Measurements from ENCODE around the gene UGCG. TPM values are rescaled to one million over a fixed set of nuclear protein-coding genes. Genes with fewer than 3 reads are reported as not detected.

UGCG gene
- total RNA-seq, 1 donor = 70.9 TPM

- H3K4me3 ChIP-seq (ENCODE audit: low read depth, low read length) = no peak overlapping the region
- no peak for TF ChIP-seq CTCF (IDR thresholded peaks at IDR 0.05; ENCODE audit: insufficient read depth, low read length)
- no peak for DNase-seq (ENCODE audit: low read depth)
Observed at GRCh38 chr9:111948951-111949350, 52.3 kb downstream of the UGCG start.

- no peak overlapping the region for H3K4me3 ChIP-seq (ENCODE audit: low read depth, low read length)
- TF ChIP-seq CTCF (IDR thresholded peaks at IDR 0.05; ENCODE audit: insufficient read depth, low read length) = no peak
- peak; percentile 61 for DNase-seq (ENCODE audit: low read depth)
Observed at GRCh38 chr9:111949919-111950318, 53.3 kb downstream of the UGCG start.

- no peak for TF ChIP-seq CTCF (IDR thresholded peaks at IDR 0.05; ENCODE audit: insufficient read depth, low read length)
- DNase-seq (ENCODE audit: low read depth) = peak; percentile 86
- H3K4me3 ChIP-seq (ENCODE audit: low read depth, low read length) = no peak overlapping the region
Observed at GRCh38 chr9:111952559-111952958, 55.9 kb downstream of the UGCG start.

GRCh38 chr9:111953444-111953843 is 56.8 kb downstream of the UGCG start:
- DNase-seq (ENCODE audit: low read depth) = no peak
- no peak for TF ChIP-seq CTCF (IDR thresholded peaks at IDR 0.05; ENCODE audit: insufficient read depth, low read length)
- no peak overlapping the region for H3K4me3 ChIP-seq (ENCODE audit: low read depth, low read length)

- no peak for TF ChIP-seq CTCF (IDR thresholded peaks at IDR 0.05; ENCODE audit: insufficient read depth, low read length)
- H3K4me3 ChIP-seq (ENCODE audit: low read depth, low read length) = no peak overlapping the region
- no peak for DNase-seq (ENCODE audit: low read depth)
Observed at GRCh38 chr9:111955048-111955447, 58.4 kb downstream of the UGCG start.

- TF ChIP-seq CTCF (IDR thresholded peaks at IDR 0.05; ENCODE audit: insufficient read depth, low read length) = no peak
- peak; percentile 99 for DNase-seq (ENCODE audit: low read depth)
- peak overlapping the region; percentile 53 for H3K4me3 ChIP-seq (ENCODE audit: low read depth, low read length)
Observed at GRCh38 chr9:111957856-111958631, 61.4 kb downstream of the UGCG start.
